Fibroblast of villous mesenchyme (primary cell): ENCODE data around the gene ITGA5. TPM values are rescaled to one million over a fixed set of nuclear protein-coding genes. Genes with fewer than 3 reads are reported as not detected.

Experiments used
- DNase-seq: peaks from one replicate; pipeline ENCODE4 v3.0.0-alpha.2; 2010; ENCODE audit warnings: low read depth
- H3K4me3 ChIP-seq: 2 replicates; pipeline ENCODE4 v1.5.1; 2011; ENCODE audit warnings: low read depth, mild to moderate bottlenecking, low read length
- CTCF ChIP-seq: IDR thresholded peaks from 2 replicates; pipeline ENCODE4 v1.5.1; 2012; ENCODE audit warnings: low read depth, mild to moderate bottlenecking, low read length; ENCODE audit not compliant: insufficient read depth
- total RNA-seq: library from RNA; depleted of rRNA; stranded (reverse); fragments of >200 nt; gene quantifications from 2 replicates; pipeline ENCODE4 v1.2.3, GENCODE V29; 2012

The ITGA5 gene
- total RNA-seq, 1 donor = 431 TPM

- DNase-seq = no peak
- no peak for TF ChIP-seq CTCF
Measured at GRCh38 chr12:54455760-54456469, 36.8 kb upstream of the ITGA5 start.

GRCh38 chr12:54452628-54453027 lies 33.6 kb upstream of the ITGA5 start:
- no peak for DNase-seq
- no peak for TF ChIP-seq CTCF
- no peak overlapping the region for H3K4me3 ChIP-seq

More at GRCh38 chr12:54455760-54456469, 36.8 kb upstream of the ITGA5 start:
- H3K4me3 ChIP-seq = no peak overlapping the region

GRCh38 chr12:54448344-54448743 lies 29.3 kb upstream of the ITGA5 start:
- no peak for TF ChIP-seq CTCF
- no peak for DNase-seq
- H3K4me3 ChIP-seq = no peak overlapping the region

GRCh38 chr12:54447917-54448316 lies 28.9 kb upstream of the ITGA5 start:
- DNase-seq = no peak
- TF ChIP-seq CTCF = no peak
- no peak overlapping the region for H3K4me3 ChIP-seq

GRCh38 chr12:54444206-54444605 lies 25.1 kb upstream of the ITGA5 start:
- no peak for DNase-seq
- H3K4me3 ChIP-seq = no peak overlapping the region
- no peak for TF ChIP-seq CTCF

GRCh38 chr12:54443446-54443845 lies 24.4 kb upstream of the ITGA5 start:
- H3K4me3 ChIP-seq = no peak overlapping the region
- no peak for DNase-seq
- TF ChIP-seq CTCF = no peak

- no peak overlapping the region for H3K4me3 ChIP-seq
- no peak for TF ChIP-seq CTCF
- no peak for DNase-seq
Measured at GRCh38 chr12:54442961-54443360, 23.9 kb upstream of the ITGA5 start.
